HG02938 (cell line): Measurements from ENCODE around the gene FOXO6.

Experiments
- ATAC-seq: cut with Tn5 transposase; IDR thresholded peaks from one replicate; pipeline ENCODE4 v1.9.1; 2021; ENCODE audit warnings: mild to moderate bottlenecking, moderate library complexity; ENCODE audit not compliant: unreplicated experiment

The FOXO6 gene

GRCh38 chr1:41380979-41381691 lies 19.9 kb downstream of the FOXO6 start:
- ATAC-seq, result no peak

GRCh38 chr1:41381692-41382479 lies 20.7 kb downstream of the FOXO6 start:
- ATAC-seq, result no peak

GRCh38 chr1:41382480-41383090 lies 21.4 kb downstream of the FOXO6 start:
- no peak for ATAC-seq

GRCh38 chr1:41383094-41383852 lies 22.0 kb downstream of the FOXO6 start:
- no peak for ATAC-seq

GRCh38 chr1:41384579-41384978 lies 23.3 kb downstream of the FOXO6 start:
- ATAC-seq, result no peak

GRCh38 chr1:41385398-41386195 lies 24.4 kb downstream of the FOXO6 start:
- no peak for ATAC-seq

GRCh38 chr1:41386196-41386663 lies 25.0 kb downstream of the FOXO6 start:
- no peak for ATAC-seq

GRCh38 chr1:41387667-41388091 lies 26.4 kb downstream of the FOXO6 start:
- no peak for ATAC-seq

GRCh38 chr1:41388510-41388909 lies 27.3 kb downstream of the FOXO6 start:
- no peak for ATAC-seq

GRCh38 chr1:41389009-41389408 lies 27.8 kb downstream of the FOXO6 start:
- no peak for ATAC-seq

- no peak for ATAC-seq
Observed at GRCh38 chr1:41390166-41390565, 28.9 kb downstream of the FOXO6 start.

GRCh38 chr1:41390573-41390972 lies 29.3 kb downstream of the FOXO6 start:
- ATAC-seq, result no peak

- no peak for ATAC-seq
Observed at GRCh38 chr1:41391834-41392527, 30.7 kb downstream of the FOXO6 start.

- ATAC-seq, result no peak
Observed at GRCh38 chr1:41392528-41392924, 31.3 kb downstream of the FOXO6 start.

GRCh38 chr1:41393716-41394368 lies 32.6 kb downstream of the FOXO6 start:
- no peak for ATAC-seq

- no peak for ATAC-seq
Observed at GRCh38 chr1:41394369-41394744, 33.1 kb downstream of the FOXO6 start.

GRCh38 chr1:41394959-41395956 lies 34.0 kb downstream of the FOXO6 start:
- no peak for ATAC-seq

GRCh38 chr1:41396084-41396483 lies 34.9 kb downstream of the FOXO6 start:
- no peak for ATAC-seq
